G401.6 (cell line): ENCODE measurements around the gene ANKS1B.
"Not testable (repeated sequence)": the region's sequence is repeated elsewhere in the genome, so short reads cannot be mapped to it uniquely, and the experiment has no call there.

Experiments used
- FAIRE-seq: peaks from 2 replicates; lab custom pipeline; 2012; peaks lifted over from hg19 to GRCh38; lab: Jason Lieb, UNC

The ANKS1B gene

DNA sequence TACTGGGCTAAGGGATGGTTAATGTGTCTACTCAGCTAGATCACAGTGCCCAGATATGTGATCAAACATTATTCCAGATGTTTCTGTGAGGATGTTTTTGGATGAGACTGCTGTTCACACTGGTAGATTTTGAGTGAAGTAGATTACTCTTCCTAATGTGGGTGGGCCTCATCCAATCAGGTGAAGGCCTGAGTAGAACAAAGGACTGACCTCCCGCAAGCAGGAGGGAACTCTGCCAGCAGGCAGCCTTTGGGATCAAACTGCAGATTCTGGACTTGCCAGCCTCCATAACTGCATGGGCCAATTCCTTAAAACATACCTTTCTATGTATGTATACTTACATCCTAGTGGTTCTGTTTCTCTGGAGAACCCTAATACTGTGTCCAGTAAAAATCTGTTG is 1120.4 kb downstream of the ANKS1B start:
- no peak for FAIRE-seq

DNA sequence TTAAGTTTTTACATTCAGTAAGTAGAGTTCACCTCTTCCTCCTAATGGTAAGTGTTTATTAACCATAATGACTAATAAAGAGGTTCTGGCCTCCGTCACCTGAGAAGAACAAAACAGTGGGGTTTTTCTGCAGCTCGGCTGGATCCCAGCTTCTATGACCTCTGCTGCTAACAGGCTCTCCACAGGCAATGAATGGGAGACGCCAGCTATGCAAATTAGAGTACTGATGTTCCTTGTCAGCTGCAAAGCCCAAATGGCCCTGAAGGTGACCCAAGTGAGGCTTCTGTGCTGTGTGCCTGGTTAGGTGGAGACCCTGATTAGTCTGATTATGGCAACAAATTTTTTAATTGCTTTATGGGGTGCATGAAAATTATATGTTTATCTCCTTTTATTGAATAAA is 1121.6 kb downstream of the ANKS1B start:
- no peak for FAIRE-seq

DNA sequence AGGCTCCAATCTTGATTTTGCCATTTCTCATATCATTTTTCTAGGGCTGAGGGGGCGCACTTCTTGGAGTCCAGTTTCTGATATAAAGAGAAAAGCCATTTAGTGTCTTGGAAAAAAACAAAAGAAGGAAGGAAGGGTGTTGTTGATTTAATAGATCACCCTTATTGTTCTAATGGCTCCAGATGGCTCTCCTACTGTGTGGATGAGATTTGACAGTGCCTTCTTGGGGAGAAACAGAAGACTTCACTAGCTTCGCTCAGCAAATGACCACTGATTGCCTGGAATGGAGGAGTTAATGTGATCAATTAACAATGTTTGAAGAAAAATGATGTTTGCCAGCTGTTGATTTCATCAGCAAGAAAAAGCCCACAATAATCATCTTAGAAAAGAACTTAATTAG is 1123.5 kb downstream of the ANKS1B start:
- FAIRE-seq = no peak

- no peak for FAIRE-seq
Measured at GRCh38 chr12:98856897-98857540, 1127.7 kb downstream of the ANKS1B start.

DNA sequence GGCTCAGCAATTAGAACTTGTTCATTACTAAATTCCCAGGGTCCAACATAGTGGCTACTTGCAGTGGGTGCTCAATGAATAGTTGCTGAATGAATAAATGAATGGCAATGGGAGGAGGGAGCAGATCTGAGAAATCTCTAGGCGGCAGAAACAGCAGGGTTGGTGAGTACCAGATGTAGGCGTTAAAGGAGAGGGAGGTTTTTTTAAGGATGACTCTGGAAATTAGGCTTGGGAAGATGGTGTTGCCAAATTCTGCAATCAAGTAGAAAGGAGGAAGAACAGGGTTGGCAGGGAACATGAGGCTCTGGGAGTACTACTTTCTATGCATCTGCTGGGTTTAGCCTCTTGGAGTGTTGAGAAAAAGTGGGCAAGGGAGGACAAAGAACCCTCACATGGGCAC is 1132.6 kb downstream of the ANKS1B start:
- no peak for FAIRE-seq

GRCh38 chr12:98847242-98847641 is 1137.5 kb downstream of the ANKS1B start:
- no peak for FAIRE-seq

DNA sequence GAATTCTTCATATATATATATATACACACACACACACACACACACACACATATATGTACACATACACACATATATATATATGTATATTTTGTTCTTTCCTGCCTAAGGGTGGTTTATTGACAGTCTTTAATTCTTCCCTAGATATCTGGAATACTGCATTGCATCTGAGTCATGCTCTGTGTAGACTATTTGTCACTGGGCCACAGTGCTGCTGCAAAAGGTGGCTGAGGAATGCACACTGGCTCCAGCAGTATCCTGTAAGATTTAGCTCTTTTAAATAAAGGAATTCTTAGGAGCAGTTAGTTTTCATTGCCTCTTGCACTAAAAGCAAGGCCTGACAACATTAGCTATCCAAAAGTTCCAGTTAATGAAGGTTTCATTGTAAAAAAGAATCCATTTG is 1138.8 kb downstream of the ANKS1B start:
- no peak for FAIRE-seq

GRCh38 chr12:98840325-98840724 is 1144.4 kb downstream of the ANKS1B start:
- FAIRE-seq = no peak

GRCh38 chr12:98838231-98838647 is 1146.5 kb downstream of the ANKS1B start:
- no peak for FAIRE-seq

DNA sequence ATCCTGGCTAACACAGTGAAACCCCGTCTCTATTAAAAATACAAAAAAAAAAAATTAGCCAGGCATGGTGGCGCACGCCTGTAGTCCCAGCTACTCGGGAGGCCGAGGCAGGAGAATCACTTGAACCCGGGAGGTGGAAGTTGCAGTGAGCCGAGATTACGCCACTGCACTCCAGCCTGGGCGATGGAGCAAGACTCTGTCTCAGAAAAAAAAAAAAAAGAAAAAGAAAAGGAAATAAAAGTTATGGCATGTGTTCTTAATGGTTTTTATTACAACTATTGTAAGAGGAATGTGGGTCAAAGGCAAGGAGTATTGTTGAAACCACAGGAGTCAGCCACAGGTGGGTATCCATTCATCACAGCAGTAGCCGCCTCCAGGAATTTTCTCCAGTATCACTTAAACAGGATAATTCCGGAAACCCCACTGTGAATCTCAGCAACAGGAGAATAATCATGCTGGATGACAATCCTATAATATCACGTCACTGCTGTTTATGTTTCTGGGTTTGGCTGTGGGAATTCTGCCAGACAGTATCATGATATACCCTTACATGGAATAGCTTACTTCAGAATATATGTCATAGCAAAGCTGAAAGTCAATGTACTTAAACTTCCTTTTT is 1147.5 kb downstream of the ANKS1B start:
- not testable (repeated sequence) for FAIRE-seq

GRCh38 chr12:98830657-98831056 is 1154.1 kb downstream of the ANKS1B start:
- FAIRE-seq = no peak

- FAIRE-seq = no peak
Measured at GRCh38 chr12:98828802-98829600, 1155.7 kb downstream of the ANKS1B start.

GRCh38 chr12:98823012-98823411 is 1161.7 kb downstream of the ANKS1B start:
- no peak for FAIRE-seq

GRCh38 chr12:98821866-98822265 is 1162.9 kb downstream of the ANKS1B start:
- FAIRE-seq = no peak

DNA sequence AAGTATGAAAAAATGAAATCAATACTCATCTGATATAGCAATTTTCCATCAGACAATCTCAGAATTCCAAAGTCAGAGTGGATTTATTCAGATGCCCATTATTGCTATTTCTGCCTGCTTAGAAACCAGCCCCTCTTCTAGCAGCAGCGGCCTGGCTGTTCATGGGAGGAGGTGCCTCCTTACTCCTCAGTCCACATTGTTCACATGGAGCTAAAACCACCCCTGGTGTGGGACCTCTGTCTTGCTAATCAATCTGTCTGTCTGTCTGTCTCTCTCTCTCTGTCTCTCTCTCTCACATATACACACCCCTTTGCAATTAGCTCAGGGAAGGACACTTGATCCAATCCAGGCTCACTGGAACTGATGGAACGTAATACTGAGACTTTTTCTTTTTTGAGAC is 1163.5 kb downstream of the ANKS1B start:
- FAIRE-seq = no peak

- FAIRE-seq = no peak
Measured at GRCh38 chr12:98819821-98820404, 1164.8 kb downstream of the ANKS1B start.

DNA sequence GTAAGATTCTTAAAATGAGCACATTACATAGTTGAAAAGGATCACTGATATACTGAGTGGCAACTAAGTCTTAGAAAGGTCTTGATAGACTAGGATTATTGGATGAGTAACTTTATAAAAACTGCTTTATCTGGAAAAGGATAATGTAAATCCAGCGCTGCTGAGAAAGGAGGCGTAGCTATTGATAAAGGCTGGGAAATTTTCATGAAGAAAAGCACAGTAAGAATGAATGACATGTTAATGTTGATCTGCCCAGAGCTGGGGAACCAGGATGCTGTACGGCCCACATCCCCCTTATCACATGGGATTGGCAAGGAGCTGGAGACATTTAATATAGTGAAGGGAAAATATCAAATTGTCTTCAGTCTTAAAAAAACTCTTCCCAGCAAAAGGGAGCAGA is 1165.7 kb downstream of the ANKS1B start:
- no peak for FAIRE-seq

DNA sequence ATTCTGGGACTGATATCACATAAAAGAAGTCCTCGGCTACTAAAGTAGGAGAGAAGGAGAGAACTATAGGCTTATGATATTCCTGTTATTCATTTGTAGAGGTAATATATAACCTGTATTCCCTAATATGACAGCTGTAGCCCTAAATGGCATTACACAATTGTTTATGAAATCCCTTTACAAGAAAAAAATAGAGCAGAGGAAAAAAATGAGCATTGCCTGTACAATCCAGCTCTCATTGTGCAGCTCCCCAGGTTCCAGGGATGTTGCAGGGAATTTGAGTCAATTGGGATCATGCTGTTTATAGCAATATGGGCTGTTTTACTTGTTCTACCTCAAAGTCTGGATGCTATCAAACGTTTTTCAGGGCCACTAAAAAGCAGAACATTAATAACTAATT is 1166.5 kb downstream of the ANKS1B start:
- FAIRE-seq = no peak

DNA sequence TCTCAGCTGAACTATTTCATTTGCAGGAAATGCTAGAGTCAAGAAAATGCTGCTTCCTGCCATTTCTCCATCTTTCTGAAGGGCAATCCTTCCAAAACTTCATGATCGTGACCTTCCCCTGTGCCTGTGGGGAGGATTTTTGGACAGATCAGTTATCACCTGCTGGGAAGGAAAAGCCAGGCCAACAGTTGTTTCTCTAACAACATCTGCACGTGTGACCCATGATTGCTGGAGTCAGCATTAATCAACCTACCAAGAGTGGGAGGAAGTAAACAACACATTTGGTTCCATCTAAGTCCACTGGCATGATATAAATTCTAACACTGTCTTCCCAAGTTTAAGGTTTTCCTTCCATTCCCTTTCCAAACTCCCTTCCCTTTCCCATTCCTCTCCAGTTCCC is 1167.0 kb downstream of the ANKS1B start:
- FAIRE-seq = no peak

DNA sequence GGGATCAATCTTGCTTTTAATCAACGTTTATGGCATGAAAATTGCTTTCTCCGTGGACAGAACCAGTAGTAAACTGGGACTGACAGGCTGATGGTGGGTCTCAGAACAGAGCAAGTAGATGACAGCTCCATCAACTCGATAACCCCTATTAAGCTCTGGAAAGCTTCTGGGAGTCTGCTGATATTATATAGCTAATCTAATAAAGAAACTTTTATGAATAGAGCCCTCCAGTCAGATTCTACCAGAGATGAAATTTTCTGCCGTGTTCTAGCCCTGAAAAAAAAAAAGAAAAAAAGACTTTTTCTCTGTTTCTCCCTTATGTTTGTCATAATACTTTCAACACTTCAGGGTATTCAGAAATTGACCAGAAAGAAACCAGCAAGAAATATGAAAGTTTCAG is 1168.0 kb downstream of the ANKS1B start:
- FAIRE-seq = no peak

GRCh38 chr12:98814254-98814653 is 1170.5 kb downstream of the ANKS1B start:
- FAIRE-seq = no peak

DNA sequence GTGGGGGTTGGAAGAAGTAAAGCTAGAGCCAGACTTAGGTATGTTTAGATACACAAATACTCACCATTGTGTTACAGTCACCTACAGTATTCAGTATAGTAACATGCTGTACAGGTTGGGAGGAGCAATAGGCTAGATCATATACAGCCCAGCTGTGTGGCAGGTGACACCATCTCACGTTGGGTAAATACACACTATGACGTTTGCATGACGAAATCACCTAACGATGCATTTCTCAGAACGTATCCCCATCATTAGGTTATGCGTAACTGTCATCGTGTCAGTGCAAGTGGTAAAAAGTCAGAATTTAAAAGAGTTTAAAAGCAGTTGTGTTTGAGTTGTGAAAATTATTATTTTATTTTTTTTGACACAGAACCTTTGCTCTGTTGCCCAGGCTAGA is 1172.5 kb downstream of the ANKS1B start:
- no peak for FAIRE-seq

- no peak for FAIRE-seq
Measured at GRCh38 chr12:98808243-98808875, 1176.4 kb downstream of the ANKS1B start.
